OCI-M2 (cell line): ENCODE measurements around the gene S100A7.
"Not testable (repeated sequence)": the region's sequence is repeated elsewhere in the genome, so short reads cannot be mapped to it uniquely, and the experiment has no call there.

ENCODE experiments used
- DNase-seq: peaks from one replicate; lab custom pipeline; 2025; ENCODE audit not compliant: unreplicated experiment; lab: John Stamatoyannopoulos, UW

S100A7 gene

DNA sequence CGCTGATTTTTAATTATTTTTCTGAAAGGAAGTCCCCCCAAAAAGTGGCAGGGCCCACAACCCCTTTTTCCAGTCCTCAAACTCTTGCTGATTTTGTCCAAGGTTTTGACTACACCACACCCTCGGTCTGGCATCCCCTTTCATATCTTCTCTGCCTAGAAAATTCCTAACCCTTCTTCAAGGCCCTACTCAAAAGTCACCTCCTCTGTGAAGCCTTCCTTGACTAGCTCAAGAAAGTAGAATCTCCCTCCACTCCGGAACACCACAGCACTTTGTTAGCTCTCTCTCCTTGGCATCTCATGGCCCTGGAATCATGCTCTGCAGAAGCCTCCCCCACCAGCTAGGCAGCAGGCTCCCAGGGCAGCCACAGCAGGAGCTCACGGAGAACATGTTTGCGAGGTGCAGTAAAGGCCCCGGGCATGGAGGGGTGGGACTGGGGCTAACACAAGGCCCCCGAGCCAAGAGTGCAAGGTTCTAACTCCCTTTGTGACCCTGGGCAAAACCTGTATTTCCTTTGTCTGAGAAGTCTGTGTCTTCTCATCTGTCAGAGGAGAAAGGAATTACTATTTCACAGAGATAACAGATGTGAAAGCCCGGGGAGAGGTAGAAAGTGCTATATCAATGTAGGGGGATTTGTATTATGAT lies 17.7 kb upstream of the S100A7 start:
- DNase-seq: no peak

DNA sequence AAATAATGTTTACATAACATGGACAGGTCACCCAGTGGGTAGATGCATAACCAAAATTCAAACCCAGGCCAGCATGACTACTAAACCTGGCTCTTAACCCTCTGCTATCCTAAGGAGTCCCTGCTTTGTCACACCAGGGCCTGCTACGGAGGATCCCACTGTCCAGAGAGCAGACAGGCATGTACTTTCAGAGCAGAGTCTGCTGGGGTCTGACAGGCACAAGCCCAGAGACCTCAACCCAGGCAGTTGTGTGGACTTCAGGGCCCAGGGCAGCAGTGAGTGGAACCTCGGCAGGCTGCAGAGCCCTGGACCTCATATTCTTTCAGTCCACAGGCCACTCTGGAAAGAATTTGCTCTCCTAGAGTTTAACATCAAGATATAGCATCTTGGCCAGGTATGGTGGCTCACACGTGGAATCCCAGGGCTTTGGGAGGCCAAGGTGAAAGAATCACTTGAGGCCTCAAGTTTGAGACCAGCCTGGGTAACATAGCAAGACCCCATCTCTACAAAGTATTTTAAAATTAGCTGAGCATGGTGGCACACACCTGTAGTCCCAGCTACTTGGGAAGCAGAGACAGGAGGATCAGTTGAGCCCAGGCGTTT lies 16.1 kb upstream of the S100A7 start:
- no peak for DNase-seq

DNA sequence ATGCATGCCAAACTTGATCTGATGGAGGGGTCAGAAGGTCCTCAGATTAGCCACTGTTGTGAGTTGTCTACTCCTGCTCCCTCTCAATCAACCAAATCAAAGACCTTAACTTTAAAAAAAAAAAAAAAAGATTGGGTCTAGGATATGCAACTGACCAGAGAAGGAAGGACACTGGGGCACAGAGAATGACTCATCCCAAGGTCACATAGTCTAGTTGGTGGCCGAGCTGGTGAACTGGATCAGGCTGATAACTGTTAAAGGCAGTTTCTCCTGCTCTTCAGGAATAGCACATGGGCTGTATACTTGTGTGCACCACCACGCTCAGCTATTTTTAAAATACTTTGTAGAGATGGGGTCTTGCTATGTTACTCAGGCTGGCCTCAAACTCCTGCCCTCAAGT lies 14.8 kb upstream of the S100A7 start:
- DNase-seq: no peak

DNA sequence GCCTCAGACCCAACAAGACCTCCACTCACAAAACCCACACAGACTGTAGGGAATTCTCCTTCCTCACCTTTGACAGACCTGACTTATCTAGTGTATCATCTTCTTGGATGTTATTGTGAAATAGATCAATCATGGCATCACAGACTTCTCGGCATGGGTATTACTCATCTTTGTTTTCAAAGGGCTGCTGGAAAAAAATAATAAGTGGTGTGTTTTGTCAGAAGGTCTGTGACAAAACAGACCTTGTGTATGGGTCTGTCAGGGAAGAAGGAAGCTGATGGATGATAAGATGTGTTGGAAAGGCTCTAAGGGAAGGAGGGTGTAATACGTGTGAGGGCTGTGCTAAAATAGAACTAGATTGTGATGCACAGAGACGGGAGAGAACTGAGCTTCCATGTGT lies 13.9 kb upstream of the S100A7 start:
- no peak for DNase-seq

DNA sequence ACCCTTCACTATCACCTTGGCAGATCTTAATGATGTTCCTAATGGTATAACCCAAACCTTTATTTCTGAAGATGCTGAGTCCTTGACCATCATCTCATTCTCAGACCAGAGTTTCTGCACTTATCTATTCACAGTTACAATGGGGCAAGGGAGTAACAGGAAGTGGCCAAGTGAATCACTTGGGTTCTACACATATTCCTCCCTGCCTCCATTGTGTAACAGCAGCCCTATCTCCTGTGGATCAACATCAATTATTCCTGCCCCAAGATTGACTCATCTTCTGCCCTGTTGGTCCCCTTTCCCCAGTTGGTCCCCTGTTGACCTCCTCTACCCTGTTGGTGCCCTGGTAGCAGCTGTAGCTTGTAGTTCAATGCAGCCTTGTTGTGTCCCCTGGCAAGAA lies 10.3 kb upstream of the S100A7 start:
- no peak for DNase-seq

DNA sequence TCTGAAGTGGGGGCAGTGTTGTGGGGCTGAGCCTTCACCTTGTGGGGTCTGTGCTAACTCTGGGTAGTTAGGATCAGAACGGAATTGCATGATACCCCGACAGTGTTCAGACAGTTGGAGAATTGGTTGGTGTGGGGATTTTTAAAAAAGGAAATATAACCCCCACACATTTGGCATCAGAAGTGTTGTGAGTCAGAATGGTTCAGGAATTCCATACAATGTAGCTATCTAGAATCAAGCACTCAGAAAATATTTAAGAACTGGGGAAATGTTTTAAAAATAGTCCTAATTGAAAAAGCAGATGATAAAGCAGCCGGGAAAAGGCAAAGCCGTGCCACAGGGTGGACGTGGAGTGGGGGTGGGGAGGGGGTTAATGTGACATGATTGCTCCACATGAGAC lies 6.5 kb upstream of the S100A7 start:
- DNase-seq: no peak

DNA sequence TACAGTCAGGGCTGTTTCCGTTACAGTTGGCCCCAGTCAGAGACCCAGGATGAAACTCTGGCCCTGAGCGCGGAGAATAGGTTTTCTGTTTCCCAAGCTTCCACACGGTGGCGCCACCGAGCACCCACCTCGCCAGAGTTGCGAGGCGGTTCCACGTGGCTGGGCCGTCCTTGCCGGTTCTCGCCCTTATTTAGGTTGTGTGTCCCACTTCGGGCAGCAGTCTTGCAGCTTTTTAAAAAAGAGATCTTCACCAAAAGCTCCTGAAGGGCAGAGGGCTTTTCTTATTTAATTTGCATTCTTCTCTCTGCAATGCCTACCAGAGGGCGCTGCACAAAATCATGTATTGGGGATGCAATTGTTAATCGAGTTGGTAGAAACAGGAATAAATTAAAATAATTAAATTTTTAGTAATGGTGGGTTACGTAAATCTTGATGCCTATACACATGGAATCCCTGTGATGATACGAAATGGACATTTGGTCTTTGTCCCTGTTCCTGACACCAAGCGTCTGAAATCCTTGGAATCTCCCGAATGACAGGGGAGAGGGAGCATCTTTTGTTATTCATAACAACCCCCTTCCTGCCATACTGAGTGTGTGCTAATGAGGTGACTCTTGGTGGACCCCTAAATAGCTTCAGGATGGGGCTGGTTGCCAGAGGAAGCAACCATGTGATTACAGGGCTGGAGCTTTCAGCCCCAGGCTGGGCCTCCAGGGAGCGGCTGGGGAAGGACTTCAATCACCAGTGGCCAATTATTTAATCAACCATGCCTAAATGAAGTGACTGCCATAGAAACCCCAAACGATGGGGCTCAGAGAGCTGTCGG lies 5.6 kb upstream of the S100A7 start:
- no peak for DNase-seq

DNA sequence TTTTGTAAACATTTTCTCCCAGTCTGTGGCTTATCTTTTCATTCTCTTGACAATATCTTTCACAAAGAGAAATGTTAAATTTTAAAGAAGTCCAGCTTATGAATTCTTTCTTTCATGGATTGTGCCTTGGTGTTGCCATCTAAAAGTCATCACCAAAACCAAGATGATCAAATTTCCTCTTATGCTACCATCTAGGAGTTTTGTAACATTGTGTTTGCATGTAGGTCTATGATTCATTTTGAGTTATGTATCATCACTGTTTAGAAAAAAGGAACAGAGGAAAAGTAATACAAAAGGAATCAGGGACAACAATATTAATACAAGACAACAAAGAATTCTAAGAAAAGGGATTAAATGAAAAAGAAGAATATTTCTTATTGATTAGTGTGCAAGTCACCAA lies 2.3 kb upstream of the S100A7 start:
- DNase-seq: not testable (repeated sequence)

DNA sequence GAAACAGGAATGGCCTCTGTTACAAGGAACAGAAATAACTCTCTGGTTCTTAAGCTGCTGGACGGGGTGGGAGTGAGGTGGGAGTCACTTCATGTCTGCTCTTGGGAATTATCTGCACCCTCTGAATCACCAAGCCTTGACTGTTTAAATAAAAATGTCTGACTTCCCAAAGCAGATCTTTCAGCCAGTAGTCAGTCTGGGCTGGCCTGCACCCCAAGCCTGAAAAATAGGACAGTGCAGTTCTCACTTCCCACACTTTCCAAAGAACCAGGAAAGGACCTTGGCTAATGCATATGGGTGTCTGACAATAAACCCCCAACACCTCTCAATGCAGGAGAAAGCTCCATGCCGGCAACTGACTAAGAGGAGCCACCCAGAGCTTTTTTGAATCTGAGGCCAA lies 796 bp downstream of the S100A7 start:
- no peak for DNase-seq

DNA sequence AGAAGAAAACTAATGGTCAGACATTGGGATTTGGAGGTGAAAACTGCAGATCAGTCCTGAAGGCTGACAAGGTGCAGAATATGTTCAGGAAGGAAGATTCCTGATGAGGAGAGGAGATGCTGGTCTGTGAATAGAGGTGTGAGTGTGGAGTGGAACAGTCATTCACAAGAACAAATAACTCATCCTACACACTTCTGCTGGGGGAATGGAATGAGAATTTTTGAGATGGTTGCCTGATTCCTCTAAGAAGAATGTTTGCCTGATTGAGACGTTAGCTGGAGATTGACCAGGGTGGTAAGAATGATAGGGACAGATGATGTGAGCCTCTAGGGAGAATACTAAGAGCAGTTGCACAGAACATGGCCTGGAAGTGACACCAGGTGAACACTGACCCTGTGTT lies 4.1 kb downstream of the S100A7 start:
- DNase-seq: no peak

DNA sequence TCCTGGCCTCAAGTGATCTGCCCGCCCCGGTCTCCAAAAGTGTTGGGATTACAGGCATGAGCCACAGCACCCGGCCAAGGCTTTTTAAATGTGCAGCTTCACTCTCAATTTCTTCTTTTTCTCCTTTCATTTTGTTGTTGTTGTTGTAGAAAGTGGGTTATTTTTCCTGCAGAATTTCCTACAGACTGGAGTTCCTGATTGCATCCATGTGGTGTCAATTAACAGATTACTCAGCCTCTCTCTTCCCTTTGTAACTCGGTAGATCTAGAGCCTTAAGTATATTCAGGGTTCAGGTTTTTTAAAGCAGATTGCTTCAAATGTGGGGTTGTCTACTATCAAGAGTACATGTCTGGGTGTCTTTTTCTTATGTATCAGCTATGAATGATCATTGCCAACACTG lies 11.6 kb downstream of the S100A7 start:
- not testable (repeated sequence) for DNase-seq

DNA sequence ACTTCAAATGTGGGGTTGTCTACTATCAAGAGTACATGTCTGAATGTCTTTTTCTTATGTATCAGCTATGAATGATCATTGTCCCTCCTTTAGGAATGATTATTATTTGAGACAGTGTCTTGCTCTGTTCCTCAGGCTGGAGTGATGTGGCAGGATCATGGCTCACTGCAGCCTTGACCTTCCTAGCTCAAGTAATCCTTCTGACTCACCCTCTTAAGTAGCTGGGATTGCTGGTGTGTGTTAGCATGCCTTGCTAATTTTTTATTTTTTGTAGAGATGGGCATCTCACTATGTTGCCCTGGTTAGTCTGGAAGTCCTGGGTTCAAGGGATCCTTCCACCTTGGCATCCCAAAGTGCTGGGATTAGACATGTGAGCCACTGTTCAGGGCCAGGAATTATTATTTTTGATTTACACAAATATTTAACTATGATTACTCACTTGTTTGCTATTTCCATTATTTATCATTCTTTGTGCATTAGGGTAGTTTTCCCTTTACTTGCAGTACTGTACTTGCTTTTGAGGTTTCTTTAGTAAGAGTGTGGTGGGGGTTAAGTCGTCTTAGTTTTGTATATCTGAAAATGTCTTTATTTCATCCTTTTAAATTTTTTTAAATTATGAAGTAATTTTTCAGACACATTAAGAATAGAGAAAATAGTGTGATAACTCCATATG lies 12.8 kb downstream of the S100A7 start:
- DNase-seq: no peak

DNA sequence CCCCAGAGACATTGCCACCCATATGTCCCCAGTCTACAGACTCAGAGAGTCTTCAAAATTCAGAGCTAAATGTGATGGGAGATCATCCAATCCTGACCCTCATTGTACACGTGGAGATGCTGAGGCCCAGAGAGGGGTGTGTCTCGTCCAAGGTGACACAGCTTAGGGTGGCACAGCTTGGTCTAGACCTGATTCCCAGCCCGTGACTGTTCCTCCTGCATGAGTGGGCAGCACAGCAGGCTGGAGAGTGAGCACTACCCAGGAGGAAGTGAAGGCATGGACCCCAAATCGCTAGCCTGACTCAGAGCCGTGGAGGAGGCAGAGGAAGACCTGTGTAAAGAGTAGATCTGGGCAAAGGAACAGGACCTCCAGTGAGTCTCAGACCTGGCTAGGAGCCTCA lies 16.4 kb downstream of the S100A7 start:
- DNase-seq: no peak

DNA sequence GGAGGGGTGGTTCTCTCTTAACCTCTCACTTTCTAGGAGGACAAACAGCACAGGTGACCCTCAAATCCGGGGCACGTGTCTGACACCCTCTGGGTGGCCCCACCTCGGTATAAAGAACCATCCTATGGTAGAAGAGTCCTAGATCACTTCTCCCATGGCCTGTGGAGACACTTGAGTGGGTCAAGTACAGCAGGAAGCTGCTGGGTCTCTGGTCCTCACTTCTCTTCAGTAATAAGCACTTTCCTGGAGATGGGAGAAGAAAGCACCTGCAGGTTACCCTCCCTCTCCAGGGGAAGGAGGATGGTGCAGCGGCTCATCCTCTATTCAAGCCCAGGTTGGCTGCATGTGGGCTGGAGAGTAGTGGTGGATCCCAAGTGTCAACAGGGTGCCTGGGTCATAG lies 17.0 kb downstream of the S100A7 start:
- no peak for DNase-seq

DNA sequence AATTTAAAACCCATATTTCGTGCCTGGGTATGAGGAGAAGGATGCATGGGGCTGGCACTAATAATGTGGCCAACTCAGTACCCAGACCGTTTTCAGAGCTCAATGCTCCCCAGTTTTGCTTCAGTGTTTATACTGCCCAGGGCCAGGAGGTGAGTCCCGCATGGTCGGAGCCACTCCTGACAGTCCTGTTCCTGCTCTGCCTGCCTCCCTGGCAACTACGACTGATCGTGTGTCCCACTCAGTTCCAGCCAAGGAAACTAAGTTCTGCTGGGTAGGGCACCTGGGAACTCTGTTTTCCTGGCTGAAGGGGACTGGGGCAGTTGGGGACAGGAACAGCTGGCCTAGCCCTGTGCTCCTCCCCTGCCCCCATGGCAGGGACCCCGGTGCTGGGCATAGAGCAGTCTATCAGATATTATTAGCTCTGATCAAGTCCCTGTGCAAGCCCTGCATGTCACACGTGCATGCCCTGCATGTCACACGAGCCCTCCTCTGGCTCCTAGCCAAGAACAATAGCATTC lies 19.2 kb downstream of the S100A7 start:
- DNase-seq: no peak

DNA sequence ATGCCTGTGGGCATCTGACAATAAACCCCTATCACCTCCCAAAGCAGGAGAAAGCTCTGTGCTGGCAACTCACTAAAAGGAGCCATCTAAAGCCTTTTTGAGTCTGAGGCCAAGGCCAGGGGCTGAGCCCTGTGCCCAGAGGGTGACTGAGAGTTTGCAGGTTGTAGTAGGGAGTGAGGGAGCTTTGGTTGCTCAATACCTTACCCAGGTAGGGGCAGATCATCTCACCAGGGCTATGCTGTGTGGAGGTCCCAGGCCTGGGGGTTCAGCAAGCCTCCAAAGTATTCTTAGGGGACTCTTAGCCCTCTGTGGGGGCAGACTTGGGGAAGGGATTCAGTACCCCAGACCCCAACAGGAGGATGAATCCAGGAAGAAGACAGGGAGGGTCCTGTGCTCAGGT lies 21.2 kb downstream of the S100A7 start:
- DNase-seq: no peak

DNA sequence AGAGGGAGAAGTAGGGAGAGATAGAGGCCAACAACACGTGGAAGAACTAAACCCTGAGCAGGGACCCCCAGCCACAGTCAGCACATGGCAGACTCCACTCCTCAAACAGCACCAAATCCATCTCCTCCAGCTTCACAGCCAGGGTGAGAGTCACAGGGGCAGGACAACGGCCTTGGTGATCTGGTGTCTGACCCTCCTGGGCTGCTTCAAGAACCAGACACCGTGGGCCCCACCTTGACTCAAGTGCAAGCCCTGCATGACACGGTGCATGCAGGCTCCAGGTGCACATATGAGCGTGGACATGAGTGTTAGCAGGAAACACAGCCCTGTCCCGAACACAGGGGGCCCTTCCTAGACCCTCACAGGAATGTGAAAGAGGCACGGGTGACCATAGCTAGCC lies 21.9 kb downstream of the S100A7 start:
- DNase-seq: no peak

DNA sequence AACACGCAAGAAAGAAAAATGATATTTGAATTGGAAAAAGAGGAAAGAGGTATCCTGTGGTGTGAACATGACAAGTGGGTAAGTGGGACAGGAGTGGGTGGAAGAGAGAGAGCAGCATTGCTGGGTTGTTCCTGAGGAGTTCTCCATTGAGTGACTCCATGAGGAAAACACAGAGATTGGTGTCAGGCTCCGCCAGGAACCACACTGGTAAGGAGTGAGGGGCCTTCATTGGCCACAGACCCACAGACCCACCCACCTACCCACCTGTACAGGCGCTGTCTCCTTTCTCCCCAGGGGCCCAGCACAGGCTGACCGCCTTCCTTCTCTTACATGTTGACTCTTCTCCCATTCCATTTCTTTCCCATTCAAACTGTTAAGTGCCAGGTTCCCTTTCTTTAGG lies 23.2 kb downstream of the S100A7 start:
- no peak for DNase-seq

DNA sequence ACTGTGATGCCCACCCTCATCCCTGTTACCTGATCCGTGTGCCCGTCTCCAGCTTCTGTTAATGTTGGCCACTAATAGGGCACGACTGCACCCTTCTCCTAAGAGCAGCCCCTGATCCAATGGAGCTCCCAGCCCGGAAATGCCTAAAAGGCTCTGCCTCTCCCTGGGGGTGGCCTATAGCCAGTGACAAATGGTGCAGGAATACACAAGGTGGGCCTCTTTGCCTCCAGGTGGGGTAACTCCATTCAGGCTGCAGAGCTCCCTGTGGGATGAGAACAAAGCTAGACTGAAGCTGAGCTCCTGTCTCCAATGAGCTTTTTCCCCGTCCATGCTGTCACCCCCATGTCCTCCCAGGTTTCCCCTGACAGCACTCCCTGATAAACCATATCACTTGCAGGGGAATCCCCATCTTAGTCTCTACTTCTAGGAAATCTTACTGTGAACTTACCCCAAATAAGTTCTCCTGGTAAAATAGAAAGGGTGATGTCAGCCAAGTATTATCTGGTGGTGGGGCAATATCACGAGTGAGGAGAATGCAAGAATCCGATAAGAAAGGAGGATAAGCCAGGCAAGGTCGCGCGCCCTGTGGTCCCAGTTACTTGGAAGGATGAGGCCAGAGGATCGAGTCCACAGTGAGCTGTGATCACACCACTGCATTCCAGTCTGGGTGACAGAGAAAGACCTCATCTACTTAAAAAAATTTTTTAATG lies 25.6 kb downstream of the S100A7 start:
- no peak for DNase-seq

DNA sequence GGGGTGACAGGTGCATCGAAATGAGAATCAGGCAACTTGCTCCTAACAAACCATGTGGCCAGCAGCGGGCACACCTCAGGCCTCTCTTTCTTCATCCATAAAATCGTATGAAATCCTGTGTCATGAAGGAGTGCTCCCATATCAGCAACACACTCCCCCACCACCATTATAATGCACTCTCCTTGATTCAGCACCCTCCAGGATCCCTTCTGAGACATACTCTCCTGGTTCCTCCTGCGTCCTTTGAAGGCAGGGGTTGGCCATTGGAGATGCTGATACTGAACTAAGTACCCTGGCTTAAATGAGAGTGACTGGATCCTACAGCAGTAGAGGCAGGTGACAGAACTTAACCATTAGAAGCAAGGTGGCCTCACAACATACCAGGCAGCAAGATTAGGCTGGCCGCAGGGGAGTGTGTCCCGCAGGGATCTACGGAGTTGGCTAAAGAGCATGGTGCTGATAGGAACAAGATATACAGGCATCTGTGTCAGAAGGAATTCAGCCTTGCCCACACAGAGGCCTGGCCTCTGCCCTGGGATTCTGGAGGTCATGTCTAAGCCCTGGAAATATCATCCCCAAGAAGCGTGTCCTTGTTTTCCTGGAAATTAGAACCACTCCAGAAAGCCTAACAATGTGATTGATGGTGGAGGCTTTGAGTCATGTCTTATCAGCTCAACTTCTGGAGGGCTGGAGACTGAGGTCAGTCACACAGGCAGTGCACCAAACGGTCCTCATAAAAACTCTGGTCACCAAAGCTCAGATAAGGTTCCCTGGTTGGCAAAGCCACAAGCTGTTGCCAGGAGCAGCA lies 27.4 kb downstream of the S100A7 start:
- no peak for DNase-seq
